NCI-H187 (cell line): Measurements from ENCODE around the gene PEF1.

Experiments used
- DNase-seq, 2 experiments: peaks; one replicate each; lab custom pipeline; 2025; lab: John Stamatoyannopoulos, UW

Gene PEF1

DNA sequence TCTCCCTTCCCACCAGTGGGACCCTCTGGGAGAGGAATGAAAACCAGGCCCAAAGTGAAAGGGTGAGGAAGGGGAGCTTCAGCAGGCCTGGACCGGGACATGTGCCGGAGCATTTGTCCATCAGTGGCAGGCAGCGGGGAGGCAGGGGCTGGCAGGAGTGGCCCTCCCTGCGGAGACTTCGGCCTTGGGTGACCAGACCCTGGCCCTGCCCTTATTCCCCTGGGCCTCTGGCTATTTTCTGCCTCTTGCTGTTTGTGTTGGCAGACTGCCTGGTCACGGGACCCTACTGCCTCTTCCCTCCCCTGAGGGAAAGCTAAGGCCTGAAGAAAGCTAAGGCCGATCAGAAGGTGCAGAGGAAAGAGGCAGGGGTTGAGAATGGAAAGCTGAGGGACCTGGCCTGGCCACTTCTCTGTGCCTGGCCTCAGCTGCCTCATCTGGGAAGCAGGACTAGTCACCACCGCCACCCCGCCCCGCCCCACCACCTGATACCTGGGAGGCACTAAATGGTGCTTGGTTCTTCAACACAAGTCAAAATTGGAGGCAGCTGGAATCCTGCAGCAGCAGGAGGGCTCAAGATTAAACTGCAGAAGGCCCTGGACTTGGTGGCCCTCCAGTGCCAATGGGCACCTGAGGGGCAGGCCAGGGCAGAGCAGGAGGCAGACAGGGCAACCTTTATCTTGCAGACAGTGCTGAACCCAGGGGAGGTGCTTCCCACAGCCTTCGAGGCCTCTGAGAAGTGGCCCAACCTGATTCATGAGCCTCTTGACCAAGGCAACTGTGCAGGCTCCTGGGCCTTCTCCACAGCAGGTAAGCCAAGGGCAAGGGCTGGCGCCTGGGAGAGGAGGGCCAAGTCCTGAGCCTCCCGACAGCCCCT lies 60.4 kb downstream of the PEF1 start:
- no peak for DNase-seq

GRCh38 chr1:31583082-31583994 lies 61.3 kb downstream of the PEF1 start:
- DNase-seq = no peak

GRCh38 chr1:31581821-31582810 lies 62.6 kb downstream of the PEF1 start:
- no peak for DNase-seq

GRCh38 chr1:31580891-31581603 lies 63.6 kb downstream of the PEF1 start:
- no peak for DNase-seq

DNA sequence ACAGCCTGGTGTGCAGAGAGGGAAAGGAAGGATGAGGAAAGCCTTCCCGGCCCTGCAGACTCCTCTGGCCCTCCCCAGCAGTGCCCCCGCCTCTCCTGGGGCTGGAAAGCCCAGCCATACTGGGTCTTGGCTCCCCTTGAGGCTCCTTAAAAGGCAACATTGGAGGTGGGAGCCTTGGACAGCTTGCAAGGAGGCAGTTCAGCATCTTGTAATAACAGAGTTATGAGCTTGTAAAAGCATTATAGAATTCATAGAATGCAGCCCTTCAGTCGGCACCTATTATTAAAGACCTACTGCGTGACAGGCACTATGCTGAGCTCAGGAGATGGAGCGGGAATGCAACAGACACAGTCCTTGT lies 64.2 kb downstream of the PEF1 start:
- DNase-seq = no peak
